ENCODE results near the gene SOBP.

GRCh38 chr6:107689190-107689589, 199.3 kb downstream of the SOBP start:
- TF ChIP-seq CTCF (IDR thresholded peaks at IDR 0.05): no peak
- TF ChIP-seq EZH2 (IDR thresholded peaks at IDR 0.05; ENCODE audit: borderline replicate concordance, insufficient read depth, low read depth, low read length, poor library complexity, severe bottlenecking): no peak
